ENCODE results near the gene CASD1. TPM values are rescaled to one million over a fixed set of nuclear protein-coding genes. Genes with fewer than 3 reads are reported as not detected.

The CASD1 gene
- polyA plus RNA-seq, 3 donors: 6.4 to 16.5 (median 8.8) TPM

DNA sequence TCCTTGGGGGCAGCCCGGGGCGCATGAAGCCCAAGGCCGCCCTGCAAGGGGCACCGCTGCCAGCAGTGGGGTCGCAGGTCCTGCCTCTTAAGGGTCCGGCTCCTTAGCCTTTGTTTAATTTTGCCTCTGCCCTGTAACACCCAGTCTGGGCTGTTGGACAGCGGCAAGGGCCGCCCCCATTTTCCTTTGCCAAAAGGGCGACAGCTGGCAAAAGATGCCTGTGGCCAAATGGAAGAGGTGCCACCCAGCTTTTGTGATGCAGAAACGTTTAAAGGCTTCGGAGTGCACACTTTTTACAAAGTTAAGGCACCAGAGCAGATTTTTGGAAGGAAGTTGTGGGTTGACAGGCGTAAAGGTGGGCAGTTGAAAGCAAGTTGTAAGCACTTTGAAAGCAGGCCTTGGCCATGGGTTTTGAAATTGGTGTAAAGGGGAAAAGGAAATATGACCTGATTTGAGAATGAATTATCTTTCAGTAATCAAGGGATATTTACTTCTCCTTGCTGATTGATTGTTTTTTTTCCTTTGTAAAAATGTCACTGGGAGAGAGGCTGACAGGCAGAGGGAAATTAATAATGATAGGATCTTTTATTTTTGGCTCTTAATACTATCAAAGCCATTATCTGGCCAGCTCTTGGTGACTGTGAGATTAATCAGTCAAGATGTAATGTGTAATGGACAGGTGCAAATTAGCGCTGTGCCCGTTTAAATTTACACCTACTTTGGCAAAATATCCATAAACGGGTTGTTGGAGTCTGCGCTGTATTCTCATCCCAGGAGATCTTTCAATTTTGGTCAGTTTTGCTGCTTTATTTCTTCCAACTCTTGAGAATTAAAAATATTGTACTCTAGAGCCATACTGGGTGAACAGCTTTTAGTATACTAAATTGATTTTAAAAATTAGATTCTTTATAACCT is 1.2 kb downstream of the CASD1 start:
- WGBS, 3 donors: 6 to 20% (median 20%) methylated on average over 16 of the region's 16 CpGs

DNA sequence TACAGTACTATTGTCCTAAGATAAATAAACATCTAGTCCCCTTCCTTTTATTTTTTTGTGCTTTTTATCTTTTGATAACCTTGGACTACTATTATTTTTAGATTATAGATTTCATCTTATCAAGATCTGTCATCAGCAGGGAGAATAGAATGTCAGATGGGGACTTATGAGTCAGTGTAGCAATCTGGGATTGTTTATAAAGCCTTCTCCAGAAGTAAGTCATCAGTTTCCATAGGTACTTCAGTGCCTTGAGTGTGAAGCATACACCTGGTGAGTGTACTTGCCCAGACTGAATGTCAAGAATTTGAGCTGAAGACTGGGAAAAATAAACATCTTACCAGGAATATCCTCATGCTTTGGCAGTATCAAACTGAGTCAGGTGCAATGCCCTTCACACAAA is 2.1 kb downstream of the CASD1 start:
- no peak overlapping the region for H3K27ac ChIP-seq (ENCODE audit: low read depth, low read length)

More for the DNA sequence above, 1.2 kb downstream of the CASD1 start:
- no peak overlapping the region for H3K27ac ChIP-seq (ENCODE audit: low read depth, low read length)

- no peak overlapping the region for H3K27ac ChIP-seq (ENCODE audit: low read depth, low read length)
- 87 to 92% (median 90%) methylated on average over 11 of the region's 11 CpGs for WGBS, 3 donors
These were observed 3.3 kb downstream of the CASD1 start for GRCh38 chr7:94512735-94513564.

DNA sequence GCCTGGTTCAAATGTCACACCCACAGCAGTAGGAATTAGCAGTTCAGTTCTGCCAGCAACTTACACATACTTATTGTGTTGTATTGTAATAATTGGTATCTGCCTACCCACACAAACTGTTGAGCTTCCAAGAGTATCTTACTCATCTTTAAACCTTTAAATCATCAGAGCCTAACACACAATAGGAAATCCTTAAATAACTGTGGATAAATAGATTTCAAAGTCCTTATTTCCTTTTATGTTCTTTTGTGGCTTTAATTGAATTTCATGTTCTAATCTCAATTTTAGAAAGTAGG is 3.9 kb downstream of the CASD1 start:
- H3K27ac ChIP-seq (ENCODE audit: low read depth, low read length): no peak overlapping the region

DNA sequence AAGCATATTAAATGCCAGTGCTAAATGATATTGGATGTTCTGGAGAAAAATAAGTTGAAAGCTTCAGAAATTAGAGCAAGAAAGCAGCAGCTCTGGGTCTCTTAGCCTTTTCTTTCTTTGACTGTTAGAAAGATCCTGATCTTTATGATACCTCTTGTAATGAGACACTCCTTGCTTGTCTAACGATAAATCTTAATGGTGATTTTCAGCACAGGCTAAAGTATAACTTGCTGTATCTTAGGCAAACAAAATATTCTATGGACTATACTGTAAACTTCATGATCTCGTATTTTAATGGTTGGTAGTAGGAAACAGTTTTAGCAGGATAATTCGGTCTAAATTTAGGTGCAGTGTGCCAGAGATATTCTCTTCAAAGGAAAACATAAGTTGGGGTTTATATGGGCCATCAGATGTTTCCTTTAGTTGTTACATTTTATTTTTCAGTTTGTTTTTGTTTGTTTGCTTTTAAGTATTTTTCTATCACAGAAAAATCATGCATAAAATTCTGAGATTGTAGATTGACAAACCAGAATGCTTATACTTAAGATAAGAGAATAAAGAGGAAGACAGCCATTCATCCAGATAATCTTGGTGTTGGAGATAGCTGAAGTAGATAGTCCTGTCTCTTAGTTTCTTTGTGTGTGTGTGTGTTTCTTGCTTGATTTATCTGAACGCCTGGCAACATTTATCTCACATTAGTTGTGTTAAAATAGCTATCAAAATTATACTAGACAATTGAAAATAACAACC is 4.7 kb downstream of the CASD1 start:
- H3K27ac ChIP-seq (ENCODE audit: low read depth, low read length): no peak overlapping the region
- 50 to 82% (median 75%) methylated on average over 4 of the region's 4 CpGs for WGBS, 3 donors

DNA sequence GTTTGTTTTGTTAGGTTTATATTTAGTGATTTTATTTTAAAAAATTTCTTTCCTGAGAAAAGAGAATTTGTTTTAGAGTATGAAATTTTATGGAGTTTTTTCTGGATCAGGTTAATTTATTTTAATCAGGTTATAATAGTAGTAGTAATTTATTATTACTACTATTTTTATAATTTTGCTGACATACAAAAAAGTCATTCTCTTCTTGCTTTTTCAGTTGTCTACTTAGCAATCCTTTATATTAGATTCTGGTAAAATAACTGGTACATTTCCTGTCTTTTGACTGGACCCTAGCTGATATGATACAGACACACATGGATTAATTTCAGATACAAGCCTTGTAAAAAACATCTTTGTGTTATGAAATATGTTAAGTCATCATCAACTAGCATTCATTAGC is 5.3 kb downstream of the CASD1 start:
- no peak overlapping the region for H3K27ac ChIP-seq (ENCODE audit: low read depth, low read length)

- H3K27ac ChIP-seq (ENCODE audit: low read depth, low read length): no peak overlapping the region
- WGBS, 3 donors: 84 to 94% (median 90%) methylated on average over 3 of the region's 3 CpGs
These were observed 16.3 kb downstream of the CASD1 start for GRCh38 chr7:94525923-94526322.

GRCh38 chr7:94529516-94529915 is 19.9 kb downstream of the CASD1 start:
- H3K27ac ChIP-seq (ENCODE audit: low read depth, low read length): no peak overlapping the region
- WGBS, 3 donors: 76 to 87% (median 78%) methylated on average over 1 of the region's 1 CpG

DNA sequence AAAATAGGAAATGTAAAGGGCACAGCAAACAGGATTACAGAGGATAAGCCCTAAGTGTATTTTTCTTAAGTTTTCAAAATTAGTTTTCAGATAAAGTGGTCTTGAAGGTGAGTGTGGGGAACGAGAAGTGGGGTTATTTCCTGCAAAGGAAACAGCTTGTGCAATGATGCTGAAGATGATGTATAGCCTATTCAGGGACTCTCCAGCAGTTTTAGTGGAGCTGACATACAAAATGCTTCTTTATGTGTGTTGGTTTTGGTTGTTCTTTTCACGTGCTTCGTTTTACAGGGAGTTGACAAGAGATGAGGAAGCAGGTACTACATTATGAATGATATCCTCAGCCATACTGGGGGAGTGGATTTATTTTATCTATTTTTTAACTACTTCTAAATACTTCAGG is 20.5 kb downstream of the CASD1 start:
- 54 to 78% (median 61%) methylated on average over 3 of the region's 3 CpGs for WGBS, 3 donors

DNA sequence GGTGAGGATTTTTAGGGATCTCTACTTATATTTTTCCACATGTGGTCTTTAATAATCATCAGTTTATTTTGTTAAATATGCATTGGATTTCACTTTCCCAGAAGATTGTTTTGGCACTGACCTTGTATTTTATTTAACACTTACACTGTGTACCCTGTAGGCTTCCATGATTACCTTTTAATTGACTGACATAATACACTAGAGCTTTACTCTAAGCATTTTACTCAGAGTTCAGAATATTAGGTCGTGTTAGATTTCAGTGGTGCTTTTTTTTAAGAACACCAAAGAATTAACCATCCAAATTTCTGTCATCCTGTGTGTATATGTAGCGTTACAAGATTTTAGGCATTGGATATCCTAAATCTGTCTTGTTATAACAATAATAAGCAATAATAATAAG is 23.1 kb downstream of the CASD1 start:
- WGBS, 3 donors: 83 to 86% (median 86%) methylated on average over 2 of the region's 2 CpGs
- H3K27ac ChIP-seq (ENCODE audit: low read depth, low read length): no peak overlapping the region

More for the DNA sequence above, 20.5 kb downstream of the CASD1 start:
- no peak overlapping the region for H3K27ac ChIP-seq (ENCODE audit: low read depth, low read length)

GRCh38 chr7:94540428-94540827 is 30.8 kb downstream of the CASD1 start:
- 64 to 74% (median 70%) methylated on average over 1 of the region's 1 CpG for WGBS, 3 donors
- H3K27ac ChIP-seq (ENCODE audit: low read depth, low read length): no peak overlapping the region

GRCh38 chr7:94547126-94547525 is 37.5 kb downstream of the CASD1 start:
- no peak overlapping the region for H3K27ac ChIP-seq (ENCODE audit: low read depth, low read length)
- WGBS, 3 donors: 55 to 66% (median 60%) methylated on average over 1 of the region's 1 CpG

DNA sequence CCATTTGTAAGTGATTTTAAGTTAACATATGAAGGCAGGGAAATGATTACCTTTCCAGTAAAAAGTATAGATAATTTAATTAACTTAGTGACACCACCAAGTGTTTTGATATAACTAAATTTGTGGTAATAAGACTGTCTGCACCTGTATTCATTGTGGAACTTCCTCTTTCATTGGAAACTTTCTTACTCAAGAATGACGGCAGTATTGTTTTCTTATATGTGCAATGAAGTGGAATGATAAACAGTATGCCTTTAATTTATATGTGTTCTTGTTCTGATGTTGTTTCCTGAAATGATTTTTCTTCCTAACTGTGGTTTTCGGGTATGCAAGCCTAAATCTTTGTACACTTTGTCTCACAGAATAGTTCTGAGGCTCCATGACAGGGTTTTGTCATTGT is 46.4 kb downstream of the CASD1 start:
- 82 to 90% (median 84%) methylated on average over 2 of the region's 2 CpGs for WGBS, 3 donors
- H3K27ac ChIP-seq (ENCODE audit: low read depth, low read length): no peak overlapping the region

DNA sequence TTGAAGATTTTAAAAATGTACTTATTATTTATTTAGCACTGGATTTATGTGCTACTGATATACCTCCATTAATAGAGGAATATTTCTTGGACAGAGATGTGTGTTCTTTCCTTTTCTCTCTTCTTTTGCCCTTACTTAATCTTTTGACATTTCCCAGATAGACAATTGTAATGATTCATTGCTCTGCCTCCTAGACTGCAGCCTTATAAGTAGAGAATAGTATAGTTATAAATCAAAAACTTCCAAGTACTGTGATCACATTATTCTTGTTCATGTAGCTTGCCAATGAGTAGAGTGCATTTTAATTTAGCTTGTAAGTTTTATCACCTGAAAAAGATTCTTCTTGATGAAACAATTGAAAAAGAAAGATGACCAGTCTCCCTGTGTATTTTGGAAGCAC is 47.6 kb downstream of the CASD1 start:
- H3K27ac ChIP-seq (ENCODE audit: low read depth, low read length): no peak overlapping the region

DNA sequence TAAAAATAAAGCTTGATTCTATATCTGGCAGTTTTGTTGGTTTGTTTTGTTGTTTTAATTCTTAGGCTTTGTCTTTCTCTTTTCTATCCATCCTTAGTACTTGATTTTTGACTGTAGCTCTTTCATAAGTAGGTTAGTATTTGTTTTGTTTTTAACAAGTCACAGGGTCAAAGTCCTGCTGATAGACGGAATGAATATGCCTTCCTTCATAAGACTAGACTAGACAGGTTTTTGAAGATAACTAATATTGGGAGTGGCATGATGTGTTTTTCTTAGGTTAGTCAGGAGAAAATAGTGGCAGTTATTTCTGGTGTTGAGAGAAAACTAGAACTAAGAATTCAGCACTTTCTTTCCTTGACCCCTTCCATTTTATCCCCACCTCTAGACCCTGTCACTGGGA is 50.4 kb downstream of the CASD1 start:
- 25 to 96% (median 94%) methylated on average over 1 of the region's 1 CpG for WGBS, 3 donors
- no peak overlapping the region for H3K27ac ChIP-seq (ENCODE audit: low read depth, low read length)

- 80 to 92% (median 88%) methylated on average over 2 of the region's 2 CpGs for WGBS, 3 donors
- H3K27ac ChIP-seq (ENCODE audit: low read depth, low read length): no peak overlapping the region
These were observed 52.4 kb downstream of the CASD1 start for GRCh38 chr7:94561841-94562514.

GRCh38 chr7:94562525-94562924 is 52.9 kb downstream of the CASD1 start:
- no peak overlapping the region for H3K27ac ChIP-seq (ENCODE audit: low read depth, low read length)
- 46 to 87% (median 56%) methylated on average over 3 of the region's 3 CpGs for WGBS, 3 donors

- WGBS, 3 donors: 92 to 98% (median 95%) methylated on average over 4 of the region's 4 CpGs
These were observed 55.8 kb downstream of the CASD1 start for GRCh38 chr7:94565247-94565894.

More at GRCh38 chr7:94565247-94565894, 55.8 kb downstream of the CASD1 start:
- H3K27ac ChIP-seq (ENCODE audit: low read depth, low read length): no peak overlapping the region

All from adipose tissue (tissue), 3 donors.